Right lobe of liver (tissue), 6 donors: ENCODE results near the gene LAG3. TPM values are rescaled to one million over a fixed set of nuclear protein-coding genes. Genes with fewer than 3 reads are reported as not detected.

Source experiments
- ATAC-seq, 4 donors: fragments of 200-7000 bp; cut with Tn5 transposase; one replicate each; pipeline ENCODE4 v1.9.1; 2020; ENCODE audit warnings: mild to moderate bottlenecking in 4 of 4, moderate library complexity in 4 of 4
- DNase-seq, 3 donors: peaks; one replicate each; pipeline ENCODE4 v3.0.0-alpha.2; 2020
- H3K27ac ChIP-seq, 3 donors: fragments of 200-600 bp; one replicate each; pipeline ENCODE4 v1.8.0; 2022
- H3K27me3 ChIP-seq, 2 donors: fragments of 200-600 bp; one replicate each; pipeline ENCODE4 v1.8.0; 2022
- H3K36me3 ChIP-seq, 4 donors: fragments of 200-600 bp; sonication (generic) in 1 of 4; one replicate each; pipeline versions ENCODE4 v1.5.1 to v1.8.0; 2017 to 2022; ENCODE audit warnings: control low read depth in 1 of 4
- H3K4me1 ChIP-seq, 4 donors: fragments of 200-600 bp; sonication (generic) in 1 of 4; one replicate each; pipeline versions ENCODE4 v1.5.1 to v1.8.0; 2017 to 2022; ENCODE audit warnings: control low read depth in 1 of 4
- H3K4me3 ChIP-seq, 3 donors: fragments of 200-600 bp; one replicate each; pipeline ENCODE4 v1.8.0; 2022
- H3K9me3 ChIP-seq, 4 donors: fragments of 200-600 bp; sonication (generic) in 1 of 4; one replicate each; pipeline versions ENCODE4 v1.5.1 to v1.8.0; 2017 to 2022; ENCODE audit warnings: control low read depth in 1 of 4
- CTCF ChIP-seq, 4 donors: fragments of 200-600 bp in 3 of 4; fragments of 450-650 bp in 1 of 4; IDR thresholded peaks; one replicate each; pipeline versions ENCODE4 v1.5.1 to v1.8.0; 2016 to 2022; ENCODE audit warnings: antibody characterized with exemption in 4 of 4, mild to moderate bottlenecking in 2 of 4
- POLR2A ChIP-seq: fragments of 450-650 bp; IDR thresholded peaks from one replicate; pipeline ENCODE4 v1.6.1; 2017; ENCODE audit warnings: antibody characterized with exemption, mild to moderate bottlenecking
- WGBS: methylation state at CpG from one replicate; pipeline ENCODE4 v1.1.6; 2018; ENCODE audit warnings: low coverage, low lambda C conversion rate; ENCODE audit not compliant: insufficient coverage; ENCODE audit errors: missing lambda C conversion rate; 5-methylcytosine and 5-hydroxymethylcytosine counted together
- intact Hi-C, 2 donors: fragments of 100-400 bp; cut with DNase I; formaldehyde crosslinking; loops; one replicate each; pipeline versions ENCODE4 v1.11.2 to v1.14.1; 2022
- total RNA-seq, 6 experiments: library from RNA; depleted of rRNA in 2 of 6; stranded (reverse); fragments of >200 nt in 2 of 6; fragmentation: NEBNext Ultra II Directional in 3 of 6; extraction: Animal tissue kit (Norgen Biotek cat#: 25700) in 3 of 6; gene quantifications; one replicate each; pipeline versions ENCODE4 v1.1.0 to v1.2.4, GENCODE V29; 2016 to 2023
- donor health status: DM: no; HTN: yes; CAD: no.
- donor health status: DM: no; HTN: no; CAD: no.
- donor health status: DM: no; HTN: no; CAD: no.
- donor health status: DM: no; HTN: yes; CAD: no.
- donor health status: DM: no; HTN: yes; CAD: no.

The LAG3 gene
- total RNA-seq, 6 experiments from 2014 or later: 0.18 to 2.3 (median 1.4) TPM

GRCh38 chr12:6754411-6754810, 17.9 kb upstream of the LAG3 start:
- intact Hi-C loops: no loop called here
- ATAC-seq (no peak), DNase-seq (no peak)
- Histone ChIP-seq H3K4me3 (no peak overlapping the region), H3K4me1 (peaks cover 0 to 21% (median 5%) of the 10 kb centered on the region in 4 donors), H3K27me3 (no peaks in the 10 kb centered on the region), H3K27ac (peak overlapping the region; percentile 87 to 99 (median 93)), H3K36me3 (peaks cover 0 to 25% (median 13%) of the 10 kb centered on the region in 4 donors), H3K9me3 (no peaks in the 10 kb centered on the region)
- no peak for TF ChIP-seq CTCF (IDR thresholded peaks at IDR 0.05)
- TF ChIP-seq POLR2A: no peak
- 100% methylated on average over 2 of the region's 2 CpGs for WGBS

GRCh38 chr12:6757028-6757690, 15.2 kb upstream of the LAG3 start:
- ATAC-seq (no peak), DNase-seq (no peak)
- WGBS: 80% methylated on average over 6 of the region's 8 CpGs

GRCh38 chr12:6758506-6759095, 13.7 kb upstream of the LAG3 start:
- peaks cover 0 to 26% (median 8%) of the 10 kb centered on the region in 4 donors for H3K4me1 ChIP-seq
- TF ChIP-seq POLR2A (no peak), CTCF (IDR thresholded peaks at IDR 0.05) (no peak)
- H3K4me3 ChIP-seq: no peak overlapping the region
- WGBS: 81% methylated on average over 9 of the region's 9 CpGs
- H3K9me3 ChIP-seq: no peaks in the 10 kb centered on the region
- intact Hi-C loops: no loop called here
- H3K27me3 ChIP-seq: no peaks in the 10 kb centered on the region
- no peak for ATAC-seq
- no peak for DNase-seq
- no peaks in the 10 kb centered on the region for H3K36me3 ChIP-seq
- no peak overlapping the region for H3K27ac ChIP-seq

More at GRCh38 chr12:6757028-6757690, 15.2 kb upstream of the LAG3 start:
- Histone ChIP-seq H3K27me3 (no peaks in the 10 kb centered on the region), H3K4me1 (peaks cover 0 to 23% (median 5%) of the 10 kb centered on the region in 4 donors), H3K27ac (no peak overlapping the region), H3K9me3 (no peaks in the 10 kb centered on the region), H3K4me3 (no peak overlapping the region), H3K36me3 (no peaks in the 10 kb centered on the region)
- intact Hi-C loops: no loop called here
- TF ChIP-seq POLR2A (no peak), CTCF (IDR thresholded peaks at IDR 0.05) (no peak)

- H3K27ac ChIP-seq: no peak overlapping the region
- no peaks in the 10 kb centered on the region for H3K36me3 ChIP-seq
- H3K9me3 ChIP-seq: no peaks in the 10 kb centered on the region
- H3K4me1 ChIP-seq: peaks cover 0 to 27% (median 7%) of the 10 kb centered on the region in 4 donors
- no peaks in the 10 kb centered on the region for H3K27me3 ChIP-seq
- DNase-seq (no peak), ATAC-seq (no peak)
- H3K4me3 ChIP-seq: no peak overlapping the region
- 84% methylated on average over 5 of the region's 5 CpGs for WGBS
- TF ChIP-seq CTCF (IDR thresholded peaks at IDR 0.05): no peak
- TF ChIP-seq POLR2A: no peak
- intact Hi-C loops: no loop called here
Observed at GRCh38 chr12:6759741-6760140, 12.6 kb upstream of the LAG3 start.
